ENCODE results near the gene TUBG2.

DNA sequence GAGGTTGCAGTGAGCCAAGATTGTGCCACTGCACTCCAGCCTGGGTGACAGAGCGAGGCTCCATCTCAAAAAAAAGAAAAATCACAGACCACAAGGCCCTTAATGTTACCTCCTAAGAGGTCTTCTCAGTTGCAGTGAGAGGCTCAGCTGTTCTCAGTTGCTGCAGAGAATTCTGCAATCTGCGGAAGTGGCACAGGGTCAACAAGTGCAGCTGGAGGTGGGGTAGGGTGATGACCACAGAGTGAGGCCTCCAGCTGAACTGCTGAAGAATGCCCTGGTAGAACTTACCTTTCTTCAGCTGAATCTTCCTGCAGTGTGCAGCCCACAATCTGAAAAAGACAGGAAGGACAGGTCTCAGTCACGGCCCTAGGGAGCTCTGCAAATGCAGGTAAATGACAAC is 49.5 kb downstream of the TUBG2 start:
- TF ChIP-seq RAD21 (IDR thresholded peaks at IDR 0.05; ENCODE audit: low read depth) (no peak), JUND (IDR thresholded peaks at IDR 0.05) (no peak), ZNF274 (IDR thresholded peaks at IDR 0.05; ENCODE audit: low read depth, low read length) (no peak), POLR2A (IDR thresholded peaks at IDR 0.05; ENCODE audit: borderline replicate concordance, extremely low read depth, insufficient read depth, insufficient read length) (no peak), ZFX (IDR thresholded peaks at IDR 0.05) (no peak), POLR2AphosphoS5 (IDR thresholded peaks at IDR 0.05; ENCODE audit: low read depth, low read length) (no peak)
- TF ChIP-seq, protein P1, sequence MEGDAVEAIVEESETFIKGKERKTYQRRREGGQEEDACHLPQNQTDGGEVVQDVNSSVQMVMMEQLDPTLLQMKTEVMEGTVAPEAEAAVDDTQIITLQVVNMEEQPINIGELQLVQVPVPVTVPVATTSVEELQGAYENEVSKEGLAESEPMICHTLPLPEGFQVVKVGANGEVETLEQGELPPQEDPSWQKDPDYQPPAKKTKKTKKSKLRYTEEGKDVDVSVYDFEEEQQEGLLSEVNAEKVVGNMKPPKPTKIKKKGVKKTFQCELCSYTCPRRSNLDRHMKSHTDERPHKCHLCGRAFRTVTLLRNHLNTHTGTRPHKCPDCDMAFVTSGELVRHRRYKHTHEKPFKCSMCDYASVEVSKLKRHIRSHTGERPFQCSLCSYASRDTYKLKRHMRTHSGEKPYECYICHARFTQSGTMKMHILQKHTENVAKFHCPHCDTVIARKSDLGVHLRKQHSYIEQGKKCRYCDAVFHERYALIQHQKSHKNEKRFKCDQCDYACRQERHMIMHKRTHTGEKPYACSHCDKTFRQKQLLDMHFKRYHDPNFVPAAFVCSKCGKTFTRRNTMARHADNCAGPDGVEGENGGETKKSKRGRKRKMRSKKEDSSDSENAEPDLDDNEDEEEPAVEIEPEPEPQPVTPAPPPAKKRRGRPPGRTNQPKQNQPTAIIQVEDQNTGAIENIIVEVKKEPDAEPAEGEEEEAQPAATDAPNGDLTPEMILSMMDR (IDR thresholded peaks at IDR 0.05 in 2 of 3, conservative IDR thresholded peaks at IDR 0.05 in 1 of 3; ENCODE audit: borderline replicate concordance in 1 of 3, insufficient read depth in 1 of 3, low read depth in 2 of 3, low read length in 2 of 3), result no peak
